SK-N-SH treated with all-trans-retinoic acid at 6 μM for 48 hours (cell line): Measurements from ENCODE around the gene TESPA1.
"Not testable (repeated sequence)": the region's sequence is repeated elsewhere in the genome, so short reads cannot be mapped to it uniquely, and the experiment has no call there.

Experiments used
- ATAC-seq: fragments of 200-7000 bp; cut with Tn5 transposase; 3 replicates; pipeline ENCODE4 v1.9.1; 2020; ENCODE audit warnings: mild to moderate bottlenecking, moderate library complexity
- ARNTL ChIP-seq: fragments of 450-650 bp; formaldehyde crosslinking; IDR thresholded peaks from 2 replicates; pipeline ENCODE4 v1.5.0; 2020; ENCODE audit warnings: low read depth, mild to moderate bottlenecking, moderate library complexity, borderline replicate concordance
- BACH2 ChIP-seq: fragments of 250-450 bp; sonication (Bioruptor Pico); IDR thresholded peaks from 2 replicates; pipeline ENCODE4 v1.9.0; 2021; ENCODE audit warnings: mild to moderate bottlenecking, borderline replicate concordance
- CSDC2 ChIP-seq: fragments of 250-450 bp; sonication (Bioruptor Pico); IDR thresholded peaks from 2 replicates; pipeline ENCODE4 v1.5.0; 2020; ENCODE audit warnings: mild to moderate bottlenecking, moderate library complexity
- ISL1 ChIP-seq: fragments of 250-450 bp; sonication (Bioruptor Pico); IDR thresholded peaks from 2 replicates; pipeline ENCODE4 v2.1.2; 2022; ENCODE audit warnings: mild to moderate bottlenecking, moderate library complexity
- OSR1 ChIP-seq: fragments of 250-450 bp; sonication (Bioruptor Pico); IDR thresholded peaks from 2 replicates; pipeline ENCODE4 v1.8.0; 2022; ENCODE audit warnings: moderate library complexity, mild to moderate bottlenecking, inconsistent platforms
- PPARA ChIP-seq: fragments of 250-450 bp; sonication (Bioruptor Pico); IDR thresholded peaks from 2 replicates; pipeline ENCODE4 v1.5.0; 2020; ENCODE audit warnings: mild to moderate bottlenecking, borderline replicate concordance
- RARB ChIP-seq: fragments of 250-450 bp; sonication (Bioruptor Pico); IDR thresholded peaks from 2 replicates; pipeline ENCODE4 v1.8.0; 2021; ENCODE audit warnings: mild to moderate bottlenecking, moderate library complexity
- SNAI2 ChIP-seq: fragments of 250-450 bp; sonication (Bioruptor Pico); IDR thresholded peaks from 2 replicates; pipeline ENCODE4 v1.5.0; 2020; ENCODE audit warnings: mild to moderate bottlenecking, moderate library complexity
- TCF4 ChIP-seq: fragments of 250-450 bp; sonication (Bioruptor Pico); IDR thresholded peaks from 2 replicates; pipeline ENCODE4 v1.8.0; 2021; ENCODE audit warnings: mild to moderate bottlenecking, moderate library complexity, borderline replicate concordance
- ZC3H10 ChIP-seq: fragments of 250-450 bp; sonication (Bioruptor Pico); IDR thresholded peaks from 2 replicates; pipeline ENCODE4 v1.5.1; 2021; ENCODE audit warnings: mild to moderate bottlenecking, moderate library complexity
- ZFP3 ChIP-seq: fragments of 250-450 bp; sonication (Bioruptor Pico); IDR thresholded peaks from 2 replicates; pipeline ENCODE4 v1.5.0; 2020; ENCODE audit warnings: mild to moderate bottlenecking, moderate library complexity
- ZFP30 ChIP-seq: fragments of 450-650 bp; formaldehyde crosslinking; IDR thresholded peaks from 2 replicates; pipeline ENCODE4 v1.5.0; 2022; ENCODE audit warnings: mild to moderate bottlenecking, moderate library complexity
- ZNF565 ChIP-seq: fragments of 450-650 bp; formaldehyde crosslinking; conservative IDR thresholded peaks from 2 replicates; pipeline ENCODE4 v1.5.0; 2020; ENCODE audit warnings: low read depth, mild to moderate bottlenecking, moderate library complexity
- ZNF8 ChIP-seq: fragments of 450-650 bp; formaldehyde crosslinking; IDR thresholded peaks from 2 replicates; pipeline ENCODE4 v1.5.0; 2020; ENCODE audit warnings: mild to moderate bottlenecking, moderate library complexity
- TF ChIP-seq, protein P1 (sequence below): fragments of 250-450 bp; sonication (Bioruptor Pico); IDR thresholded peaks from 2 replicates; pipeline ENCODE4 v1.5.1; 2021; ENCODE audit warnings: mild to moderate bottlenecking, moderate library complexity
- TF ChIP-seq, protein P2 (sequence below): fragments of 250-450 bp; sonication (Bioruptor Pico); IDR thresholded peaks from 2 replicates; pipeline ENCODE4 v1.5.0; 2020; ENCODE audit warnings: mild to moderate bottlenecking, moderate library complexity
- TF ChIP-seq, protein P3 (sequence below): fragments of 250-450 bp; sonication (Bioruptor Pico); IDR thresholded peaks from 2 replicates; pipeline ENCODE4 v1.8.0; 2021; ENCODE audit warnings: low read depth, mild to moderate bottlenecking, moderate library complexity, borderline replicate concordance
- TF ChIP-seq, protein P4 (sequence below): fragments of 250-450 bp; sonication (Bioruptor Pico); IDR thresholded peaks from 2 replicates; pipeline ENCODE4 v1.8.0; 2020; ENCODE audit warnings: mild to moderate bottlenecking, moderate library complexity, borderline replicate concordance
- TF ChIP-seq, protein P5 (sequence below): fragments of 250-450 bp; sonication (Bioruptor Pico); IDR thresholded peaks from 2 replicates; pipeline ENCODE4 v1.5.1; 2020; ENCODE audit warnings: low read depth, mild to moderate bottlenecking, moderate library complexity

The TESPA1 gene

DNA sequence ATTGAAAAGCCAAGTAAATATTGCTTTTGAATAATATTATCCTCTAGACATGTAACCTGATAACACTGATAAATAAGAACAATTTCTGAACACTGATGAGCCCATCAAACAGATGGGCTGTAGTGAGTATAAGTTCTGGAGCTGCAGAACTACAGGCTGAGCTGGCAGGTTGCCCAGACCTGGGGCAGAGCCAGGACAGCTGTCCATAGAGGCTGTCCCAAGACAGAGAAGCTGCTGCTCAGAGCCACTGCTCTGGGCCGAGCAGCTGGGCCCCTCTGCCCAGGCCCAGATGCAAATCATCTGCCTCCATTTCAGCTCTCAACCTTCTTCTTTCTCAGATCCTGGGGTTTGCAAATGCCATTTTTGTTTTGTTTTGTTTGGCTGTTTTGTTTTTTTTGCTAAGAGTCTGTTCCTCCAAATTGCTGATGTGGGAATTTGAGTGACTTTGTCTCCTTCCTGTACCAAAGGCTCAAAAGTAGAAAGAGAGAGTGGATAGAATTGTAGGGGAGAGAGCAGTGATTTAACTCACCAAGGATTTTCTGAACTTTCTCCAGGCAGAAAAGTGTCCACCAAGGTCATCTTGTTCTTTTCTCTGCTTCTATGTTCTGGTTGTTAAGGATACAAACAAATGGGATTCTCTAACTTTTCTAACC, 4.0 kb upstream of the TESPA1 start:
- no peak for ATAC-seq
- TF ChIP-seq ZFP30 (CRISPR knock-in tag) (no peak), CSDC2 (CRISPR knock-in tag) (no peak), BACH2 (no peak), ZNF8 (CRISPR knock-in tag) (no peak), ISL1 (CRISPR knock-in tag) (no peak), ZFP3 (CRISPR knock-in tag) (no peak), ARNTL (CRISPR knock-in tag) (no peak), ZNF565 (no peak), OSR1 (CRISPR knock-in tag) (no peak), RARB (no peak), TCF4 (CRISPR knock-in tag) (no peak), ZC3H10 (no peak)
- TF ChIP-seq, protein P1, sequence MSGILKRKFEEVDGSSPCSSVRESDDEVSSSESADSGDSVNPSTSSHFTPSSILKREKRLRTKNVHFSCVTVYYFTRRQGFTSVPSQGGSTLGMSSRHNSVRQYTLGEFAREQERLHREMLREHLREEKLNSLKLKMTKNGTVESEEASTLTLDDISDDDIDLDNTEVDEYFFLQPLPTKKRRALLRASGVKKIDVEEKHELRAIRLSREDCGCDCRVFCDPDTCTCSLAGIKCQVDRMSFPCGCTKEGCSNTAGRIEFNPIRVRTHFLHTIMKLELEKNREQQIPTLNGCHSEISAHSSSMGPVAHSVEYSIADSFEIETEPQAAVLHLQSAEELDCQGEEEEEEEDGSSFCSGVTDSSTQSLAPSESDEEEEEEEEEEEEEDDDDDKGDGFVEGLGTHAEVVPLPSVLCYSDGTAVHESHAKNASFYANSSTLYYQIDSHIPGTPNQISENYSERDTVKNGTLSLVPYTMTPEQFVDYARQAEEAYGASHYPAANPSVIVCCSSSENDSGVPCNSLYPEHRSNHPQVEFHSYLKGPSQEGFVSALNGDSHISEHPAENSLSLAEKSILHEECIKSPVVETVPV (CRISPR knock-in tag), result no peak
- TF ChIP-seq, protein P2, sequence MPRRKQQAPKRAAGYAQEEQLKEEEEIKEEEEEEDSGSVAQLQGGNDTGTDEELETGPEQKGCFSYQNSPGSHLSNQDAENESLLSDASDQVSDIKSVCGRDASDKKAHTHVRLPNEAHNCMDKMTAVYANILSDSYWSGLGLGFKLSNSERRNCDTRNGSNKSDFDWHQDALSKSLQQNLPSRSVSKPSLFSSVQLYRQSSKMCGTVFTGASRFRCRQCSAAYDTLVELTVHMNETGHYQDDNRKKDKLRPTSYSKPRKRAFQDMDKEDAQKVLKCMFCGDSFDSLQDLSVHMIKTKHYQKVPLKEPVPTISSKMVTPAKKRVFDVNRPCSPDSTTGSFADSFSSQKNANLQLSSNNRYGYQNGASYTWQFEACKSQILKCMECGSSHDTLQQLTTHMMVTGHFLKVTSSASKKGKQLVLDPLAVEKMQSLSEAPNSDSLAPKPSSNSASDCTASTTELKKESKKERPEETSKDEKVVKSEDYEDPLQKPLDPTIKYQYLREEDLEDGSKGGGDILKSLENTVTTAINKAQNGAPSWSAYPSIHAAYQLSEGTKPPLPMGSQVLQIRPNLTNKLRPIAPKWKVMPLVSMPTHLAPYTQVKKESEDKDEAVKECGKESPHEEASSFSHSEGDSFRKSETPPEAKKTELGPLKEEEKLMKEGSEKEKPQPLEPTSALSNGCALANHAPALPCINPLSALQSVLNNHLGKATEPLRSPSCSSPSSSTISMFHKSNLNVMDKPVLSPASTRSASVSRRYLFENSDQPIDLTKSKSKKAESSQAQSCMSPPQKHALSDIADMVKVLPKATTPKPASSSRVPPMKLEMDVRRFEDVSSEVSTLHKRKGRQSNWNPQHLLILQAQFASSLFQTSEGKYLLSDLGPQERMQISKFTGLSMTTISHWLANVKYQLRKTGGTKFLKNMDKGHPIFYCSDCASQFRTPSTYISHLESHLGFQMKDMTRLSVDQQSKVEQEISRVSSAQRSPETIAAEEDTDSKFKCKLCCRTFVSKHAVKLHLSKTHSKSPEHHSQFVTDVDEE, result no peak
- TF ChIP-seq, all 23 proteins: peak for 0

DNA sequence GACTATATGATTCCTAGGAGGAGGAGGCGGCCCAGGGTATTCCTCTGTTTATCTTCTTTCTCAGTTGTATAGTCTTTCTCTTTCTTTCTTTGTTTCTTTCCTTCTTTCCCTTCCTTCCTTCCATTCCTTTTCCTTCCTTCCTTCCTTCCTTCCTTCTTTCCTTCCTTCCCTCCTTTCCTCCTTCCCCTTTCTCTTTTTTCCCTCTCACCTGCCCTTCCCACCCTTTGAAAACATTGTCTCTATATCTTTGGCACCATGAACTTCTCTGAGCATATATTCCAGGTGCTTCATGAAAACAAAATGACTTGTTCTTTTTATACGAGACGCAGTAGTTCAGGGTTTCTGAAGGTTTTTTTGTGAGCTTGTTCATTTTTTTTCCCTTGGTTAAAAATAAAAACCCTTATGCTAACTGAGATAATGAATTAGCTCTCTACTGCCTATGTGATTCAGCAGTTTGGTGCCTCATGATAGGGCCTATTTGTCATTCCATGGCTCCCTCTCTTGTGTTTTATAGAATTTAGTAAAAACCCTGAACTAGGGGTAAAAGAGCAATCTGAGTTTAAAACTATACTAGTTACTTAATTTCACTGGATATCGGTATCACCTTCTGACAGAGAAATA, 3.2 kb upstream of the TESPA1 start:
- no peak for ATAC-seq
- no peak for TF ChIP-seq ISL1 (CRISPR knock-in tag)
- TF ChIP-seq, protein P3, sequence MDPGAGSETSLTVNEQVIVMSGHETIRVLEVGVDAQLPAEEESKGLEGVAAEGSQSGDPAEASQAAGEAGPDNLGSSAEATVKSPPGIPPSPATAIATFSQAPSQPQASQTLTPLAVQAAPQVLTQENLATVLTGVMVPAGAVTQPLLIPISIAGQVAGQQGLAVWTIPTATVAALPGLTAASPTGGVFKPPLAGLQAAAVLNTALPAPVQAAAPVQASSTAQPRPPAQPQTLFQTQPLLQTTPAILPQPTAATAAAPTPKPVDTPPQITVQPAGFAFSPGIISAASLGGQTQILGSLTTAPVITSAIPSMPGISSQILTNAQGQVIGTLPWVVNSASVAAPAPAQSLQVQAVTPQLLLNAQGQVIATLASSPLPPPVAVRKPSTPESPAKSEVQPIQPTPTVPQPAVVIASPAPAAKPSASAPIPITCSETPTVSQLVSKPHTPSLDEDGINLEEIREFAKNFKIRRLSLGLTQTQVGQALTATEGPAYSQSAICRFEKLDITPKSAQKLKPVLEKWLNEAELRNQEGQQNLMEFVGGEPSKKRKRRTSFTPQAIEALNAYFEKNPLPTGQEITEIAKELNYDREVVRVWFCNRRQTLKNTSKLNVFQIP, result no peak
- no peak for TF ChIP-seq SNAI2 (CRISPR knock-in tag)
- no peak for TF ChIP-seq OSR1 (CRISPR knock-in tag)
- TF ChIP-seq ZNF8 (CRISPR knock-in tag), result no peak
- TF ChIP-seq, protein P4, sequence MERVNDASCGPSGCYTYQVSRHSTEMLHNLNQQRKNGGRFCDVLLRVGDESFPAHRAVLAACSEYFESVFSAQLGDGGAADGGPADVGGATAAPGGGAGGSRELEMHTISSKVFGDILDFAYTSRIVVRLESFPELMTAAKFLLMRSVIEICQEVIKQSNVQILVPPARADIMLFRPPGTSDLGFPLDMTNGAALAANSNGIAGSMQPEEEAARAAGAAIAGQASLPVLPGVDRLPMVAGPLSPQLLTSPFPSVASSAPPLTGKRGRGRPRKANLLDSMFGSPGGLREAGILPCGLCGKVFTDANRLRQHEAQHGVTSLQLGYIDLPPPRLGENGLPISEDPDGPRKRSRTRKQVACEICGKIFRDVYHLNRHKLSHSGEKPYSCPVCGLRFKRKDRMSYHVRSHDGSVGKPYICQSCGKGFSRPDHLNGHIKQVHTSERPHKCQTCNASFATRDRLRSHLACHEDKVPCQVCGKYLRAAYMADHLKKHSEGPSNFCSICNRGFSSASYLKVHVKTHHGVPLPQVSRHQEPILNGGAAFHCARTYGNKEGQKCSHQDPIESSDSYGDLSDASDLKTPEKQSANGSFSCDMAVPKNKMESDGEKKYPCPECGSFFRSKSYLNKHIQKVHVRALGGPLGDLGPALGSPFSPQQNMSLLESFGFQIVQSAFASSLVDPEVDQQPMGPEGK (CRISPR knock-in tag), result no peak
- no peak for TF ChIP-seq BACH2
- TF ChIP-seq, protein P1 (CRISPR knock-in tag), result no peak
- TF ChIP-seq, protein P5, sequence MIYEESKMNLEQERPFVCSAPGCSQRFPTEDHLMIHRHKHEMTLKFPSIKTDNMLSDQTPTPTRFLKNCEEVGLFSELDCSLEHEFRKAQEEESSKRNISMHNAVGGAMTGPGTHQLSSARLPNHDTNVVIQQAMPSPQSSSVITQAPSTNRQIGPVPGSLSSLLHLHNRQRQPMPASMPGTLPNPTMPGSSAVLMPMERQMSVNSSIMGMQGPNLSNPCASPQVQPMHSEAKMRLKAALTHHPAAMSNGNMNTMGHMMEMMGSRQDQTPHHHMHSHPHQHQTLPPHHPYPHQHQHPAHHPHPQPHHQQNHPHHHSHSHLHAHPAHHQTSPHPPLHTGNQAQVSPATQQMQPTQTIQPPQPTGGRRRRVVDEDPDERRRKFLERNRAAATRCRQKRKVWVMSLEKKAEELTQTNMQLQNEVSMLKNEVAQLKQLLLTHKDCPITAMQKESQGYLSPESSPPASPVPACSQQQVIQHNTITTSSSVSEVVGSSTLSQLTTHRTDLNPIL (CRISPR knock-in tag), result no peak
- TF ChIP-seq ARNTL (CRISPR knock-in tag), result no peak
- no peak for TF ChIP-seq ZFP30 (CRISPR knock-in tag)
- TF ChIP-seq ZNF565, result no peak
- TF ChIP-seq PPARA, result no peak

DNA sequence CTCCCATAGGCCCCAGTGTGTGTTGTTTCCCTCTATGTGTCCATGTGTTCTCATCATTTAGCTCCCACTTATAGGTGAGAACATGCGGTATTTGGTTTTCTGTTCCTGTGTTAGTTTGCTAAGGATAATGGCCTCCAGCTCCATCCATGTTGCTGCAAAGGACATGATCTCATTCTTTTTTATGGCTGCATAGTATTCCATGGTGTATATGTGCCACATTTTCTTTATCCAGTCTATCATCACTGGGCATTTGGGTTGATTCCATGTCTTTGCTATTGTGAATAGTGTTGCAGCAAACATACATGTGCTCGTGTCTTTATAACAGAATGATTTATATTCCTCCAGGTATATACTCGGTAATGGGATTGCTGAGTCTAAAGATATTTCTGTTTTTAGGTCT, 2.2 kb upstream of the TESPA1 start:
- not testable (repeated sequence) for ATAC-seq
